ENCODE measurements around the gene ERGIC1. TPM values are rescaled to one million over a fixed set of nuclear protein-coding genes. Genes with fewer than 3 reads are reported as not detected.
"Not testable (repeated sequence)": the region's sequence is repeated elsewhere in the genome, so short reads cannot be mapped to it uniquely, and the experiment has no call there.

ERGIC1 gene
- total RNA-seq, 1 donor = 109 TPM

GRCh38 chr5:172806897-172807672, 27.0 kb upstream of the ERGIC1 start:
- no peak for TF ChIP-seq CTCF (IDR thresholded peaks at IDR 0.05; ENCODE audit: extremely low read depth, low read depth, low read length)
- H3K4me2 ChIP-seq (ENCODE audit: insufficient read depth, low read length) = peak overlapping the region; percentile 91
- peak overlapping the region; percentile 66 for H3K4me3 ChIP-seq (ENCODE audit: insufficient read depth, low read length)

GRCh38 chr5:172807766-172808311, 26.2 kb upstream of the ERGIC1 start:
- H3K4me1 ChIP-seq (ENCODE audit: insufficient read depth, low read length) = peaks cover 11% of the 10 kb centered on the region
- peak overlapping the region; percentile 97 for H3K27ac ChIP-seq (ENCODE audit: low read depth, low read length)
- peak overlapping the region; percentile 73 for H2AFZ ChIP-seq (ENCODE audit: low read length)
- no peaks in the 10 kb centered on the region for H3K79me2 ChIP-seq (ENCODE audit: insufficient read depth, low read length)
- no peak for DNase-seq (ENCODE audit: insufficient read length, low spot score, missing footprints)
- H3K4me2 ChIP-seq (ENCODE audit: insufficient read depth, low read length) = peak overlapping the region; percentile 91
- no peaks in the 10 kb centered on the region for H4K20me1 ChIP-seq (ENCODE audit: insufficient read depth, low read length)
- H3K9me3 ChIP-seq (ENCODE audit: low read depth, low read length) = no peaks in the 10 kb centered on the region
- H3K27me3 ChIP-seq (ENCODE audit: insufficient read depth, low read length) = no peaks in the 10 kb centered on the region
- no peak for TF ChIP-seq CTCF (IDR thresholded peaks at IDR 0.05; ENCODE audit: extremely low read depth, low read depth, low read length)
- H3K36me3 ChIP-seq (ENCODE audit: insufficient read depth, low read length) = no peaks in the 10 kb centered on the region
- peak overlapping the region; percentile 66 for H3K4me3 ChIP-seq (ENCODE audit: insufficient read depth, low read length)

More at GRCh38 chr5:172806897-172807672, 27.0 kb upstream of the ERGIC1 start:
- H4K20me1 ChIP-seq (ENCODE audit: insufficient read depth, low read length) = no peaks in the 10 kb centered on the region
- H2AFZ ChIP-seq (ENCODE audit: low read length) = peak overlapping the region; percentile 74
- DNase-seq (ENCODE audit: insufficient read length, low spot score, missing footprints) = peak; percentile 94
- H3K79me2 ChIP-seq (ENCODE audit: insufficient read depth, low read length) = no peaks in the 10 kb centered on the region
- H3K9me3 ChIP-seq (ENCODE audit: low read depth, low read length) = no peaks in the 10 kb centered on the region
- peak overlapping the region; percentile 97 for H3K27ac ChIP-seq (ENCODE audit: low read depth, low read length)
- H3K4me1 ChIP-seq (ENCODE audit: insufficient read depth, low read length) = peaks cover 18% of the 10 kb centered on the region
- H3K36me3 ChIP-seq (ENCODE audit: insufficient read depth, low read length) = no peaks in the 10 kb centered on the region
- no peaks in the 10 kb centered on the region for H3K27me3 ChIP-seq (ENCODE audit: insufficient read depth, low read length)

- Histone ChIP-seq H3K9me3 (ENCODE audit: low read depth, low read length) (no peaks in the 10 kb centered on the region), H3K27me3 (ENCODE audit: insufficient read depth, low read length) (no peaks in the 10 kb centered on the region)
Observed at GRCh38 chr5:172809774-172810173, 24.3 kb upstream of the ERGIC1 start.

GRCh38 chr5:172810996-172811395, 23.1 kb upstream of the ERGIC1 start:
- not testable (repeated sequence) for H3K4me2 ChIP-seq (ENCODE audit: insufficient read depth, low read length); H3K27me3 ChIP-seq (ENCODE audit: insufficient read depth, low read length); DNase-seq (ENCODE audit: insufficient read length, low spot score, missing footprints); H2AFZ ChIP-seq (ENCODE audit: low read length); H3K79me2 ChIP-seq (ENCODE audit: insufficient read depth, low read length); H3K36me3 ChIP-seq (ENCODE audit: insufficient read depth, low read length); H3K27ac ChIP-seq (ENCODE audit: low read depth, low read length); H3K9me3 ChIP-seq (ENCODE audit: low read depth, low read length); H3K4me3 ChIP-seq (ENCODE audit: insufficient read depth, low read length); H4K20me1 ChIP-seq (ENCODE audit: insufficient read depth, low read length); H3K4me1 ChIP-seq (ENCODE audit: insufficient read depth, low read length)

More at GRCh38 chr5:172809774-172810173, 24.3 kb upstream of the ERGIC1 start:
- Histone ChIP-seq H3K27ac (ENCODE audit: low read depth, low read length) (no peak overlapping the region), H2AFZ (ENCODE audit: low read length) (no peak overlapping the region), H3K36me3 (ENCODE audit: insufficient read depth, low read length) (no peaks in the 10 kb centered on the region), H3K79me2 (ENCODE audit: insufficient read depth, low read length) (no peaks in the 10 kb centered on the region), H3K4me2 (ENCODE audit: insufficient read depth, low read length) (no peak overlapping the region), H3K4me3 (ENCODE audit: insufficient read depth, low read length) (no peak overlapping the region), H4K20me1 (ENCODE audit: insufficient read depth, low read length) (no peaks in the 10 kb centered on the region), H3K4me1 (ENCODE audit: insufficient read depth, low read length) (peaks cover 9% of the 10 kb centered on the region)
- no peak for DNase-seq (ENCODE audit: insufficient read length, low spot score, missing footprints)
- no peak for TF ChIP-seq CTCF (IDR thresholded peaks at IDR 0.05; ENCODE audit: extremely low read depth, low read depth, low read length)

Measured in osteoblast (primary cell).